AG09309 (cell line): Measurements from ENCODE around the gene CENPU.
"Not testable (repeated sequence)": the region's sequence is repeated elsewhere in the genome, so short reads cannot be mapped to it uniquely, and the experiment has no call there.

Experiments
- DNase-seq: peaks from one replicate; pipeline ENCODE4 v3.0.0-alpha.2; 2010; ENCODE audit warnings: low read depth
- H3K4me3 ChIP-seq: 2 replicates; pipeline ENCODE4 v1.5.1; 2011; ENCODE audit warnings: mild to moderate bottlenecking, low read depth, low read length, moderate library complexity; ENCODE audit not compliant: control insufficient read depth
- TF ChIP-seq, protein P1 (sequence below): IDR thresholded peaks from 2 replicates; pipeline ENCODE4 v1.5.1; 2011; ENCODE audit warnings: mild to moderate bottlenecking, low read depth, low read length, inconsistent platforms; ENCODE audit not compliant: insufficient read depth, control insufficient read depth; ENCODE audit errors: missing control alignments

The CENPU gene

GRCh38 chr4:184745831-184746795 is 12.2 kb upstream of the CENPU start:
- DNase-seq, result peak; percentile 77
- no peak overlapping the region for H3K4me3 ChIP-seq

DNA sequence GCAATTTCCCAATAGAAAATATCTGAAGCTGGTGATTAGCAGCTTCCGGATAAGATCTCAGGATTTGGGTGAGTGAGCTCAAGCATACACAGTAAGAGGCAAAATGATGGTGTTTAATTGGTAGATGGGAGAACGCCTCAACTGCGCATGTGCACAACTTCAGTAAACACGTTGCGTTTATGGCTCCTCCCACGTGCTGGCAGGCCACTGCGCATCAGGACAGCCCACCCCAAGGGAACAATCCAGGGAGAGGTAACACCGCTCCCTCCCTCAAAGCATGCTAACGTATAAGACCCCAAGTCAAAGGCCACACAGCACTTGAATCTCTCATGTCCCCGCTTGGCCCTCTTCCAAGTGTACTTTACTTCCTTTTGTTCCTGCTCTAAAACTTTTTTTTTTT is 10.3 kb upstream of the CENPU start:
- H3K4me3 ChIP-seq, result no peak overlapping the region
- DNase-seq, result no peak
- TF ChIP-seq, protein P1, sequence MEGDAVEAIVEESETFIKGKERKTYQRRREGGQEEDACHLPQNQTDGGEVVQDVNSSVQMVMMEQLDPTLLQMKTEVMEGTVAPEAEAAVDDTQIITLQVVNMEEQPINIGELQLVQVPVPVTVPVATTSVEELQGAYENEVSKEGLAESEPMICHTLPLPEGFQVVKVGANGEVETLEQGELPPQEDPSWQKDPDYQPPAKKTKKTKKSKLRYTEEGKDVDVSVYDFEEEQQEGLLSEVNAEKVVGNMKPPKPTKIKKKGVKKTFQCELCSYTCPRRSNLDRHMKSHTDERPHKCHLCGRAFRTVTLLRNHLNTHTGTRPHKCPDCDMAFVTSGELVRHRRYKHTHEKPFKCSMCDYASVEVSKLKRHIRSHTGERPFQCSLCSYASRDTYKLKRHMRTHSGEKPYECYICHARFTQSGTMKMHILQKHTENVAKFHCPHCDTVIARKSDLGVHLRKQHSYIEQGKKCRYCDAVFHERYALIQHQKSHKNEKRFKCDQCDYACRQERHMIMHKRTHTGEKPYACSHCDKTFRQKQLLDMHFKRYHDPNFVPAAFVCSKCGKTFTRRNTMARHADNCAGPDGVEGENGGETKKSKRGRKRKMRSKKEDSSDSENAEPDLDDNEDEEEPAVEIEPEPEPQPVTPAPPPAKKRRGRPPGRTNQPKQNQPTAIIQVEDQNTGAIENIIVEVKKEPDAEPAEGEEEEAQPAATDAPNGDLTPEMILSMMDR, result no peak

More at GRCh38 chr4:184745831-184746795, 12.2 kb upstream of the CENPU start:
- TF ChIP-seq, protein P1, result peak; percentile 84

DNA sequence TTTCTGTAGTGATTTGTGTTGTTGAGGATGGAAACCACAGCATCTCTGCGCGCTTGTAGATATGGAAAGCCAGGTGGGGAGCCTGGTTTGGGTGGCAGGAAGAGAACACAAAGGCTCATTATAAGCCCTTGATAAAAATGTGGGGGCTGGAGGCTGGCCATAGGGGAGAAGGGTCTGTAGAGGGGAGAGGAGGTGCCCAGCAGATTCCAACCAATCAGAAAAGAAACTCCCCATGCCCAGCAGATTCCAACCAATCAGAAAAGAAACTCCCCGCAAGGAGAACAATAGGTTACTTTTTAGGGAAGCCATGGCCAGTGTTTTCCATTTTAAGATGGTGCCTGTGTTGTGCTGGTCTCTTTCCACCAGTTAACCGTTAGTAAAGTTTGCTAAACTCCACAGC is 9.8 kb upstream of the CENPU start:
- no peak overlapping the region for H3K4me3 ChIP-seq
- TF ChIP-seq, protein P1, result no peak
- DNase-seq, result no peak

- not testable (repeated sequence) for DNase-seq, H3K4me3 ChIP-seq
Observed at GRCh38 chr4:184741651-184742050, 7.8 kb upstream of the CENPU start.

DNA sequence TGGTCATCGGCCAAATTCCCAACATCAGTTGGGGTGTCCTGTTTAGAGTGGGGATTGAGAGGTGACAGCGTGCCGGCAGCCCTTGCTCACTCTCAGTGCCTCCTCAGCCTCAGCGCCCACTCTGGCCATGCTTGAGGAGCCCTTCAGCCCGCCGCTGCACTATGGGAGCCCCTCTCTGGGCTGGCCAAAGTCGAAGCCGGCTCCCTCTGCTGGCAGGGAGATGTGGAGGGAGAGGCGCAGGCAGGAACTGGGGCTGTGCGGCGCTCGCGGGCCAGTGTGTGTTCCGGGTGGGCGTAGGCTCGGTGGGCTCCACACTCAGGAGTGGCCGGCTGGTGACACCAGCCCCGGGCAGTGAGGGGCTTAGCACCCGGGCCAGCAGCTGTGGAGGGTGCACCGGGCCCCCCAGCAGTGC is 7.1 kb upstream of the CENPU start:
- no peak overlapping the region for H3K4me3 ChIP-seq
- DNase-seq, result no peak
- TF ChIP-seq, protein P1, result no peak

- not testable (repeated sequence) for DNase-seq
Observed at GRCh38 chr4:184739575-184739974, 5.7 kb upstream of the CENPU start.

DNA sequence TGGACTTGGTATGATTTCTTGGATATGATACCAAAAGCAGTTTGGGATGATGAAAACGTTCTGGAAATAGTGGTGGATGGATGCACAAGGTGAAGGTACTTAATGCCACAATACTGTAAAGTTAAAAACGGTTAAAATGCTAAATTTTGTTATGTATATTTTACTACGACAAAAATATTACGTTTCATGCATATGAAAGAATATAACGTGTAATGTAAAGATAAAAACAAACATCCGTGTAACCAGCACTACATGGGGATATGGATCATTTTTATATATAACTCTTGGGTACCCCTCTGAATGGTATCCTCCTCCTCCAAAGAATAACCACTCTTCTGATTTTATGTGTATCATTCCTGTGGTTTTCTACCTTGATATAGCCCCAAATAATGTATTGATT is 862 bp upstream of the CENPU start:
- TF ChIP-seq, protein P1, result no peak
- DNase-seq, result no peak
- H3K4me3 ChIP-seq, result no peak overlapping the region

More at GRCh38 chr4:184739575-184739974, 5.7 kb upstream of the CENPU start:
- not testable (repeated sequence) for H3K4me3 ChIP-seq
